ENCODE data around the gene VKORC1L1.
"Not testable (repeated sequence)": the region's sequence is repeated elsewhere in the genome, so short reads cannot be mapped to it uniquely, and the experiment has no call there.

Gene VKORC1L1

GRCh38 chr7:65992526-65992925, 119.7 kb downstream of the VKORC1L1 start:
- in situ Hi-C loops (cut with MboI; ENCODE audit: low sequenced_read_pairs, unreplicated experiment), result no loop called here
- no peak for TF ChIP-seq CTCF (IDR thresholded peaks at IDR 0.05; ENCODE audit: borderline replicate concordance, control extremely low read depth, extremely low read depth, insufficient read depth, missing control alignments)
- DNase-seq (ENCODE audit: low spot score), result no peak

- in situ Hi-C loops (cut with MboI; ENCODE audit: low sequenced_read_pairs, unreplicated experiment); DNase-seq (ENCODE audit: low spot score): not testable (repeated sequence)
Measured at GRCh38 chr7:65994984-65995383, 122.1 kb downstream of the VKORC1L1 start.

GRCh38 chr7:66000823-66001417, 128.0 kb downstream of the VKORC1L1 start:
- DNase-seq (ENCODE audit: low spot score); in situ Hi-C loops (cut with MboI; ENCODE audit: low sequenced_read_pairs, unreplicated experiment): not testable (repeated sequence)

GRCh38 chr7:66005115-66005671, 132.3 kb downstream of the VKORC1L1 start:
- in situ Hi-C loops (cut with MboI; ENCODE audit: low sequenced_read_pairs, unreplicated experiment); DNase-seq (ENCODE audit: low spot score): not testable (repeated sequence)

- in situ Hi-C loops (cut with MboI; ENCODE audit: low sequenced_read_pairs, unreplicated experiment), result no loop called here
- DNase-seq (ENCODE audit: low spot score), result no peak
- no peak for TF ChIP-seq CTCF (IDR thresholded peaks at IDR 0.05; ENCODE audit: borderline replicate concordance, control extremely low read depth, extremely low read depth, insufficient read depth, missing control alignments)
Measured at GRCh38 chr7:66007232-66007631, 134.4 kb downstream of the VKORC1L1 start.

Data from GM13976 (cell line).